ENCODE measurements around the gene USP38.
"Not testable (repeated sequence)": the region's sequence is repeated elsewhere in the genome, so short reads cannot be mapped to it uniquely, and the experiment has no call there.

The USP38 gene, protein sequence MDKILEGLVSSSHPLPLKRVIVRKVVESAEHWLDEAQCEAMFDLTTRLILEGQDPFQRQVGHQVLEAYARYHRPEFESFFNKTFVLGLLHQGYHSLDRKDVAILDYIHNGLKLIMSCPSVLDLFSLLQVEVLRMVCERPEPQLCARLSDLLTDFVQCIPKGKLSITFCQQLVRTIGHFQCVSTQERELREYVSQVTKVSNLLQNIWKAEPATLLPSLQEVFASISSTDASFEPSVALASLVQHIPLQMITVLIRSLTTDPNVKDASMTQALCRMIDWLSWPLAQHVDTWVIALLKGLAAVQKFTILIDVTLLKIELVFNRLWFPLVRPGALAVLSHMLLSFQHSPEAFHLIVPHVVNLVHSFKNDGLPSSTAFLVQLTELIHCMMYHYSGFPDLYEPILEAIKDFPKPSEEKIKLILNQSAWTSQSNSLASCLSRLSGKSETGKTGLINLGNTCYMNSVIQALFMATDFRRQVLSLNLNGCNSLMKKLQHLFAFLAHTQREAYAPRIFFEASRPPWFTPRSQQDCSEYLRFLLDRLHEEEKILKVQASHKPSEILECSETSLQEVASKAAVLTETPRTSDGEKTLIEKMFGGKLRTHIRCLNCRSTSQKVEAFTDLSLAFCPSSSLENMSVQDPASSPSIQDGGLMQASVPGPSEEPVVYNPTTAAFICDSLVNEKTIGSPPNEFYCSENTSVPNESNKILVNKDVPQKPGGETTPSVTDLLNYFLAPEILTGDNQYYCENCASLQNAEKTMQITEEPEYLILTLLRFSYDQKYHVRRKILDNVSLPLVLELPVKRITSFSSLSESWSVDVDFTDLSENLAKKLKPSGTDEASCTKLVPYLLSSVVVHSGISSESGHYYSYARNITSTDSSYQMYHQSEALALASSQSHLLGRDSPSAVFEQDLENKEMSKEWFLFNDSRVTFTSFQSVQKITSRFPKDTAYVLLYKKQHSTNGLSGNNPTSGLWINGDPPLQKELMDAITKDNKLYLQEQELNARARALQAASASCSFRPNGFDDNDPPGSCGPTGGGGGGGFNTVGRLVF

DNA sequence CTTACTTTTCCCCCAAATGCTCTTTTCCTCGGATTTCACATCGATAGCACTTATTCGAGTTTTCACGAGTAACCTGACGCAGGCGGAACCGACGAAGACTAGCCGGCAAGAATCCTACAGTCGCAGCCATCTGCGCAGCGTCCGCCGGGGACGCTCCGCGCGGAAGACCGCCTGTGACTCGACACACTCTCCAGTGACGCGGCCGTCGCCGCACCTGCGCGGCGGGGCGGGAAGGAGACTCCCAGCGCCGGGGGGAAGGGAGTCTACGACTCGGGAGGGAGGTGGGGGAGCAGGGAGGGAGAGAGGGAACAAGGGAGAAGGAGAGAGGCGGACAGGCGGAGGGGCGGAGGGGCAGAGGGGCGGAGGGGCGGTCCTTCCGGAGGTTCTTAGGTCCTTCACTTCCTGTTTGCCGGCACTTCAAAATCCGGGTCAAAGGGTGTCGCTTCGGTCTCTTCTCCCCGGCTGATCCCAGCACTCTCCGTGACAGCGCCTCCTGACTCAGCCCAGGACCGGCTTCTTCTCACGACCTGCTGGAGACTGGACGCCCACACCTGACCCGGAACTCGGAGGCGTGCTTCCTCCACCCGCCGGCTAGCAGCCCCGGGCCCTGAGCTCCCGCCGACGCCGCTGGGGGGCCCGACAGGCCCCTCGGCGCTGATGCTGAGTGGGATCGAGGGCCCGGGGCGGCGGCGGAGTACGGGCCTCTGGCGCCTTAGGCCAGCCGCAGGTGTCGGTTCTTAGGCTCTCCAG lies at the start of gene USP38:
Gene USP38, plus strand, starts transcription at position 415 of the 750 bp plus-strand sequence. CDS start 534 bp downstream, outside the sequence.
- intact Hi-C loops (cut with DNase I): loop anchor here (10.0 kb wide), 1 partner anchor 330 kb away; the partner anchor contains the start of gene SMARCA5
- peak; percentile 87 to 99 (median 90) for DNase-seq

DNA sequence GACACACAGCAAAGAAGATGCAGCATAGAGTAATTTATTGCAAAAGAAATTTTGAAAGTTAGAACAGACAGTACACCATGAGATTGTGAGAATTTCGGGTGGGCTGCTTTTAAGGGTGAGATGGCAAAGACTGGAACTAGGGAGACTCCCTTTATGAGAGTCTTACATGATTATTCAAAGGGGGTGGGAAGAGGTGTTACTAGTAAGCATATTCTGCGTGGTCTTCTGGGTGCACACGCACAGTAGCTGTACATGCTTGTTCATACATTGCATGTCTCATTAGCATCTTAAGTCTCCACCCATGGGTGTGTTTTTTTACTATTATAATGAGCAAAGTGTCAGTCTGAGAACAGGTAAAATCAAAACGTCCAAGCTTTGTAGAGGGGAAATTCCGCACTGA lies 49.4 kb upstream of the USP38 start:
- no peak for DNase-seq
- intact Hi-C loops (cut with DNase I): no loop called here

DNA sequence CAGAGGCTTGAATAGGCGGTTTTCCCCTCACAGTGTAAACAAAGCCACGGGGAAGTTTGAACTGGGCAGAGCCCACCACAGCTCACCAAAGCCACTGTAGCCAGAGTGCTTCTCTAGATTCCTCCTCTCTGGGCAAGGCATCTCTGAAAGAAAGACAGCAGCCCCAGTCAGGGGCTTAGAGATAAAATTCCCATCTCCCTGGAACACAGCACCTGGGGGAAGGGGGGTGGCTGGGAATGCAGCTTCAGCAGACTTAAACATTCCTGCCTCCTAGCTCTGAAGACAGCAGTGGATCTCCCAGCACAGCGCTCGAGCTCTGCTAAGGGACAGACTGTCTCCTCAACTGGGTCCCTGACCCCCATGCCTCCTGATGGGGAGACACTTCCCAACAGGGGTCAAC lies 44.0 kb upstream of the USP38 start:
- intact Hi-C loops (cut with DNase I): no loop called here

DNA sequence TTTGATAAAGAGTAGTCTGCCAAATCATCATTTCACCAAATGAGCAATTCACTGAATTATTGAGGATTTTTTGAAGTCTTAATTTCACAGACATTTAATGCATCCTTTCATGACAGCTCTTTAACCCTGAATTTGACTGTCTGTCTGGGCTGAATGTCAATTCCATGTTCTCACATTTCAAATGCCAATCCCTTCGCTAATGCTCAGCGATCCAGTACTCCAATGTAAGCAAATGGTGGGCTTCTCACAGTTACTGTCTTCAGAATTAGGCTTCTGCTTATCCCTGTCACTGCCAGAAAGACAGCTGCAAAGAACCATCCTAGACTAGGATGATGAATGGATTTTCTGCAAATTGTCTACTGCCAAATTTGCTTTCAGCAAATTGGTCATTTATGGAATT lies 36.2 kb upstream of the USP38 start:
- DNase-seq: no peak
- intact Hi-C loops (cut with DNase I): no loop called here

More for the DNA sequence above, 44.0 kb upstream of the USP38 start:
- peak in 2 of 10 donors; percentile 33 to 49 for DNase-seq

- intact Hi-C loops (cut with DNase I): no loop called here
These were observed 27.9 kb upstream of the USP38 start for GRCh38 chr4:143156853-143157252.

DNA sequence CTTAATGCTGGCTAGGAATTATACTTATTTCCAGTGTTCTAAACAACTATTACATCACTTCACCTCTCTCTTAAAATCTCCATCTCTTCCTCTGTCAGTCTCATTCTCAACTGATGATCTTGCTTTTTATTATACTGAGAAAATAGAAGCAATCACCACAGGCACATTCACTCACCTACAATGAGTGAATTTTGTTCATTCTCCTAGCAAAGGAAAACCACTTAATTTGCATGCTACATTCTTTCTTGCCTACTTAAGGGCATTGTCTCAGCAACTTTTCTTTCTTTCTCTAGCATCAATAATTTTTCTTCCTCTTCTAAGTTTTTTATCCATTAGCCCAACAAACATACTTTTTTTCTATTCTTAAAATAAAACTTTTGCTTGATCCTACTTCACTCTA lies 21.1 kb upstream of the USP38 start:
- intact Hi-C loops (cut with DNase I): no loop called here
- no peak for DNase-seq

More at GRCh38 chr4:143156853-143157252, 27.9 kb upstream of the USP38 start:
- no peak for DNase-seq

- intact Hi-C loops (cut with DNase I): not testable (repeated sequence)
These were observed 18.0 kb upstream of the USP38 start for GRCh38 chr4:143166722-143167121.

DNA sequence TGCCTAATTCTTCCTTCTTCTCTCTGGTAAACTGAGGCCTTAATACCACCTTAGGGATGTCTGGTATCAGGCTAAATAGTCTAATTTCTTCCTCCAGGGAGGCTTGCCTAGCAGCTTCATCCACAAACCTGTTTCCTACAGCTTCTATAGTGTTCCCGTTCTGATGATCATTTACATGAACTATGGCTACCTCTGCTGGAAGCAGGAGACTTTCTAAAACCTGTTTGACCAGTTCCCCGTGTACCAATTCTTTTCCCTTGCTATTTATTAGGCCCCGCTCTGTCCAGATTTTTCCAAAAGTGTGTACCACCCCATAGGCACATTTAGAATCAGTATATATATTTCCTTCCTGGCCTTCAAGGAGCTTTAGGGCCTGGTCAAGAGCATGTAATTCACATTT lies 5.8 kb upstream of the USP38 start:
- intact Hi-C loops (cut with DNase I): no loop called here

More at GRCh38 chr4:143166722-143167121, 18.0 kb upstream of the USP38 start:
- peak in 3 of 10 donors; percentile 50 to 68 (median 61) for DNase-seq

GRCh38 chr4:143183513-143184216 lies 1.1 kb upstream of the USP38 start:
- DNase-seq: no peak

More for the DNA sequence above, 5.8 kb upstream of the USP38 start:
- no peak for DNase-seq

GRCh38 chr4:143184217-143184502 lies 557 bp upstream of the USP38 start:
- intact Hi-C loops (cut with DNase I): loop anchor here (10.0 kb wide), 1 partner anchor 331 kb away; the partner anchor contains the start of gene SMARCA5
- DNase-seq: no peak

More at GRCh38 chr4:143183513-143184216, 1.1 kb upstream of the USP38 start:
- intact Hi-C loops (cut with DNase I): loop anchor here (10.0 kb wide), 1 partner anchor 331 kb away; the partner anchor contains the start of gene SMARCA5

- DNase-seq: peak in 8 of 10 donors; percentile 10 to 85 (median 24)
- intact Hi-C loops (cut with DNase I): loop anchor here (10.0 kb wide), 1 partner anchor 329 kb away; the partner anchor contains the start of gene SMARCA5
These were observed 763 bp downstream of the USP38 start for GRCh38 chr4:143185253-143186107.

GRCh38 chr4:143186212-143186611 lies 1.5 kb downstream of the USP38 start:
- intact Hi-C loops (cut with DNase I): loop anchor here (10.0 kb wide), 1 partner anchor 329 kb away; the partner anchor contains the start of gene SMARCA5
- no peak for DNase-seq

GRCh38 chr4:143186649-143187048 lies 1.9 kb downstream of the USP38 start:
- DNase-seq: no peak
- intact Hi-C loops (cut with DNase I): loop anchor here (10.0 kb wide), 1 partner anchor 328 kb away; the partner anchor contains the start of gene SMARCA5

DNA sequence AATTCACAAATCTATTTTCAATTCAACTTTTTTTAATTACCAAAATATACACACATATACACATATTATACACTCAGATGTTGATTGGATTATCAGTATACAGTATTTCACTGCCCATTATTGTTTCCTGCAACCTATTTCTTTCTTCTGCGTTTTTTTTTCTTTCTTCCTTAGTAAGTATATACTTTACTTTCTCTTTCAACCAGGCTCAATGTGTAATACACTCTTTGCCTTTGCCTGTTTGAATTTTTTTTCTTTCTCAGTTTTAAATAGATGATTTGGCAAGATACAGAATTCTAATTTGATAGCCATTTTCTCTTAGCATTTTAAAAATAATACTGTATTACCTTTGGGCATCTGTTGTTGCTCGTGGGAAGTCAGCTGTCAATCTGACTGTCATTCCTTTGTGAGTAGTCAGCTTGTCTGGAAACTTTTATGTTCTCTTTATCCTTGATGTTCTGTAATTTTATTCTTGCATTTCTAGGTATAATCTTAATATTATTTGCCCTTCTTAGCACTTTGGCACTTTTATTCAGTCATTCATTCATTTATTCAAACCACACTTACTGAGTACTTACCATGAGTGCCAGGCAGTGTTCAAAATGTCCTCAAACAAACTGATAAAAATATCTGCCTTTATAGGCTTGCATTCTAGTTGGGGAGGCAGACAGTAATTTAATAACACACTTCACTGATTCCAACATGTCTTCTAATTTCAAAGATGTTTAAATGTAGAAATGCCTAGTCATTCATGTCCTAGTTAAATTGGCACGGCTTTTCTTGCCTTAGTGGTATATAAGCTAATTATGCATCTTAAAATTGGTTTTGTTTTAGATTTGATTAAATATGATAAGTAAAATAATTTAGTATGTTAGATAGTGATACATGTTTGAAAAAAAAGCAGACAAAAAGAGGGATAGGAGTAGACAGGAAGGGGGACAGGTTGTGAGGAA lies 3.7 kb downstream of the USP38 start:
- intact Hi-C loops (cut with DNase I): loop anchor here (10.0 kb wide), 1 partner anchor 326 kb away; the partner anchor contains the start of gene SMARCA5
- no peak for DNase-seq

DNA sequence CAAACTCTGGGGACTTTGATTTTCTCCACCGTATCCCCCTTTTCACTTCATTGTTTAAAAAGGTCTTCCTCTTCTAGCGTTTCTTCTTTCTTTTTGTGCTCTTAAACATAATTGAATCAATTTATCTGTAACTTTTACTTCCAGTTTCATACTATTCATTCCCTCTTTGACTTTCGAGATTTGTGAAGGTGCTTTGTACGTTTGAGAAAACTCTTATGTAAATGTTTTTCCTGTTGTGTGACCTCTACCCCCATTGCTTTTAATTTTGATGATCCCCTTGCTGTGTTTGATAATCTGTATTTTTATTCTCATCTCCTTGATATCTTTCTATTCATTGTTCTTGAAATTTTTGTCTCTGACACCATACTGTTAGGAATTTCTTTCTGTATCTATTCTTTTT lies 4.8 kb downstream of the USP38 start:
- intact Hi-C loops (cut with DNase I): loop anchor here (10.0 kb wide), 1 partner anchor 325 kb away; the partner anchor contains the start of gene SMARCA5
- no peak for DNase-seq

GRCh38 chr4:143195581-143195980 lies 10.9 kb downstream of the USP38 start:
- DNase-seq: no peak
- intact Hi-C loops (cut with DNase I): no loop called here

GRCh38 chr4:143196323-143196722 lies 11.6 kb downstream of the USP38 start:
- intact Hi-C loops (cut with DNase I): no loop called here
- DNase-seq: no peak

Measured in posterior cingulate gyrus (tissue), 11 donors.